GM21526 (cell line): ENCODE results near the gene KIF13A.
"Not testable (repeated sequence)": the region's sequence is repeated elsewhere in the genome, so short reads cannot be mapped to it uniquely, and the experiment has no call there.

Experiments
- ATAC-seq: cut with Tn5 transposase; IDR thresholded peaks from one replicate; pipeline ENCODE4 v1.9.1; 2021; ENCODE audit warnings: moderate library complexity; ENCODE audit not compliant: unreplicated experiment, low FRiP score

The KIF13A gene

GRCh38 chr6:17971128-17972073, 16.0 kb downstream of the KIF13A start:
- ATAC-seq = no peak

GRCh38 chr6:17968876-17969275, 18.6 kb downstream of the KIF13A start:
- ATAC-seq = no peak

- no peak for ATAC-seq
Measured at GRCh38 chr6:17967668-17968518, 19.5 kb downstream of the KIF13A start.

- ATAC-seq = no peak
Measured at GRCh38 chr6:17966451-17966850, 21.0 kb downstream of the KIF13A start.

GRCh38 chr6:17965397-17965796, 22.0 kb downstream of the KIF13A start:
- ATAC-seq = no peak

GRCh38 chr6:17964633-17965032, 22.8 kb downstream of the KIF13A start:
- ATAC-seq = no peak

GRCh38 chr6:17962436-17963031, 24.9 kb downstream of the KIF13A start:
- ATAC-seq = no peak

GRCh38 chr6:17959302-17959701, 28.1 kb downstream of the KIF13A start:
- ATAC-seq = no peak

- ATAC-seq = no peak
Measured at GRCh38 chr6:17957904-17958620, 29.4 kb downstream of the KIF13A start.

- peak; percentile 79 for ATAC-seq
Measured at GRCh38 chr6:17957498-17957897, 29.9 kb downstream of the KIF13A start.

GRCh38 chr6:17957086-17957485, 30.3 kb downstream of the KIF13A start:
- ATAC-seq = no peak

- no peak for ATAC-seq
Measured at GRCh38 chr6:17950095-17950494, 37.3 kb downstream of the KIF13A start.

GRCh38 chr6:17949168-17949567, 38.3 kb downstream of the KIF13A start:
- no peak for ATAC-seq

GRCh38 chr6:17948725-17949124, 38.7 kb downstream of the KIF13A start:
- no peak for ATAC-seq

- not testable (repeated sequence) for ATAC-seq
Measured at GRCh38 chr6:17947574-17947973, 39.9 kb downstream of the KIF13A start.

- no peak for ATAC-seq
Measured at GRCh38 chr6:17945575-17945974, 41.9 kb downstream of the KIF13A start.

GRCh38 chr6:17945111-17945510, 42.3 kb downstream of the KIF13A start:
- ATAC-seq = no peak

- ATAC-seq = no peak
Measured at GRCh38 chr6:17941318-17941717, 46.1 kb downstream of the KIF13A start.

- ATAC-seq = no peak
Measured at GRCh38 chr6:17940151-17940792, 47.2 kb downstream of the KIF13A start.

- ATAC-seq = no peak
Measured at GRCh38 chr6:17938901-17939300, 48.5 kb downstream of the KIF13A start.
